Prostate gland (tissue), 2 donors: Measurements from ENCODE around the gene PCBD2.

ENCODE experiments used
- POLR2A ChIP-seq: fragments of 450-650 bp; IDR thresholded peaks from one replicate; pipeline ENCODE4 v1.6.1; 2016; ENCODE audit warnings: antibody characterized with exemption, mild to moderate bottlenecking
- POLR2AphosphoS5 ChIP-seq: sonication (generic); formaldehyde crosslinking; IDR thresholded peaks from one replicate; pipeline ENCODE4 v1.6.1; 2017; ENCODE audit warnings: antibody characterized with exemption
- TF ChIP-seq, protein P1 (sequence below), 4 experiments: fragments of 200-600 bp in 2 of 4; fragments of 450-650 bp in 2 of 4; sonication (generic) in 2 of 4; IDR thresholded peaks; 1 replicate in 3 of 4; 2 replicates in 1 of 4; pipeline ENCODE4 v1.5.1; 2016 to 2019; ENCODE audit warnings: antibody characterized with exemption in 4 of 4, mild to moderate bottlenecking in 2 of 4, moderate library complexity in 2 of 4

DNA sequence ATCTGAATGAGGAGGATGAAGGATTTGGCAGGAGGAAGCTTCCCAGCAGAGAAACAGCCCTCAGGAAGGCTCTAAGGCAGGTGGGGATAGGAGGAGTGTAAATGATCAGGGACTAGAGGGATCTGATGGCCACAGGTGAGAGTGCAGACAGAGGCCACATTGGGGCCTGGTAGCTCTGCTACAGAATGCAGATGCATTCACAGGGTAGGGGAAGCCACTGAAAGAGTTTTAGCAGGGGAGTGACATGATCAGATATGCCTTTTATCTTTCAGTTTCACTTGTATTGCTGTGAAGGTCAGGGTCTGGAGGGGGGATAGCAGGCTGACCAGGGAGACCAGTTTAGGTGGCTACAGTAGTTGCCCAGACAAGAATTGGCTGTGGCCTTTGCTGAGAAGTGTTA is 27.8 kb upstream of the PCBD2 start:
- TF ChIP-seq, protein P1, sequence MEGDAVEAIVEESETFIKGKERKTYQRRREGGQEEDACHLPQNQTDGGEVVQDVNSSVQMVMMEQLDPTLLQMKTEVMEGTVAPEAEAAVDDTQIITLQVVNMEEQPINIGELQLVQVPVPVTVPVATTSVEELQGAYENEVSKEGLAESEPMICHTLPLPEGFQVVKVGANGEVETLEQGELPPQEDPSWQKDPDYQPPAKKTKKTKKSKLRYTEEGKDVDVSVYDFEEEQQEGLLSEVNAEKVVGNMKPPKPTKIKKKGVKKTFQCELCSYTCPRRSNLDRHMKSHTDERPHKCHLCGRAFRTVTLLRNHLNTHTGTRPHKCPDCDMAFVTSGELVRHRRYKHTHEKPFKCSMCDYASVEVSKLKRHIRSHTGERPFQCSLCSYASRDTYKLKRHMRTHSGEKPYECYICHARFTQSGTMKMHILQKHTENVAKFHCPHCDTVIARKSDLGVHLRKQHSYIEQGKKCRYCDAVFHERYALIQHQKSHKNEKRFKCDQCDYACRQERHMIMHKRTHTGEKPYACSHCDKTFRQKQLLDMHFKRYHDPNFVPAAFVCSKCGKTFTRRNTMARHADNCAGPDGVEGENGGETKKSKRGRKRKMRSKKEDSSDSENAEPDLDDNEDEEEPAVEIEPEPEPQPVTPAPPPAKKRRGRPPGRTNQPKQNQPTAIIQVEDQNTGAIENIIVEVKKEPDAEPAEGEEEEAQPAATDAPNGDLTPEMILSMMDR (IDR thresholded peaks at IDR 0.05), result no peak
- TF ChIP-seq POLR2A (no peak), POLR2AphosphoS5 (no peak)
